ENCODE data around the gene KRTAP5-10.
A peak's percentile ranks its signal among the peaks of the same experiment; 100 is the strongest.
"Not testable (repeated sequence)": the region's sequence is repeated elsewhere in the genome, so short reads cannot be mapped to it uniquely, and the experiment has no call there.

The KRTAP5-10 gene

GRCh38 chr11:71535825-71536224 lies 29.5 kb upstream of the KRTAP5-10 start:
- no peak for DNase-seq (ENCODE audit: insufficient read length)
- peak; percentile 14 for FAIRE-seq
- TF ChIP-seq POLR2AphosphoS5 (IDR thresholded peaks at IDR 0.05; ENCODE audit: low read depth, low read length) (no peak), POLR2A (IDR thresholded peaks at IDR 0.05; ENCODE audit: low read depth, low read length) (no peak), TAF1 (IDR thresholded peaks at IDR 0.05; ENCODE audit: borderline replicate concordance, low read depth, low read length) (no peak)

GRCh38 chr11:71537537-71537936 lies 27.8 kb upstream of the KRTAP5-10 start:
- FAIRE-seq (no peak), DNase-seq (ENCODE audit: insufficient read length) (no peak)
- TF ChIP-seq TAF1 (IDR thresholded peaks at IDR 0.05; ENCODE audit: borderline replicate concordance, low read depth, low read length): no peak

GRCh38 chr11:71537977-71538665 lies 27.2 kb upstream of the KRTAP5-10 start, which contains the start of gene KRTAP5-8:
TSS of gene KRTAP5-8 (plus strand) at chr11:71538025. CDS start at chr11:71538056, 31 bp downstream.
- FAIRE-seq: peak; percentile 30
- DNase-seq (ENCODE audit: insufficient read length): not testable (repeated sequence)

DNA sequence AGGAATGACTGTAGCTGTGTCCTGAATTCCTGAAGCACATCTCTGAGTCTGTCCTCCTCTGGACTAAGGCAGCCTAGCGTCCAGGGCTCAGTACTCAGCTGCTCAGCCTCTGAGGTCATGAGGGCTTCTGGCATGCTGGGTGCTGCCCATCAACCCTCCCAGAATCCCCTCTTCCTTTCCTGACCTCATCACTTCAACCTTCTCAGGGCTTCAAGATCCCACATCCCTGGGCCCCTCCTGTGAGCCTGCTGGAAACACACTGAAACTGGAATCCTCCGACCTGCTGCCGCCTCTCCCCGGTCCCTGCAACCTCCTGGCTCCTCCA lies 26.7 kb upstream of the KRTAP5-10 start:
- FAIRE-seq (no peak), DNase-seq (ENCODE audit: insufficient read length) (no peak)
- TF ChIP-seq POLR2AphosphoS5 (IDR thresholded peaks at IDR 0.05; ENCODE audit: low read depth, low read length): no peak
- TF ChIP-seq TAF1 (IDR thresholded peaks at IDR 0.05; ENCODE audit: borderline replicate concordance, low read depth, low read length): no peak
- TF ChIP-seq POLR2A (IDR thresholded peaks at IDR 0.05; ENCODE audit: low read depth, low read length): no peak

DNA sequence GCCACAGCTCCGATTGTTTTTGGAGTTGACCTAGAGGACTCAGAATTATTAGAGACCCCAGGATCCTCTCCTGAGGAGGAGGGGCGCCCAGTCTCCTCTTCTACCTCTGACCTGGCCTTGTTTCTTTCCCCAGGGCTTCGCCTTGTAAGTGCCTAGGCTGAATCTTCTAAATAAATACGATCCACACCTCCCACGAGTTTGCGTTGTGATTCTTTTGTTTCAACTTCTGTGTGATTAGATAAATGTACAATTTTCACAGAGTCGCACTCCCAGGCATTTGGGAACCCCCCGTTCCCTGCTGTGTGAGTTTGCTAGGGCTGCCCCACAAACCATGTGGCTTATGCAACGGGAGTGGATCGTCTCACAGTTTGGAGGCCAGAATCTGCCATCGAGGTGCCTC lies 26.3 kb upstream of the KRTAP5-10 start:
- DNase-seq (ENCODE audit: insufficient read length) (no peak), FAIRE-seq (no peak)
- TF ChIP-seq POLR2AphosphoS5 (IDR thresholded peaks at IDR 0.05; ENCODE audit: low read depth, low read length): no peak
- TF ChIP-seq POLR2A (IDR thresholded peaks at IDR 0.05; ENCODE audit: low read depth, low read length): no peak; the same call in 1 of the 2 replicates
- no peak for TF ChIP-seq TAF1 (IDR thresholded peaks at IDR 0.05; ENCODE audit: borderline replicate concordance, low read depth, low read length)

DNA sequence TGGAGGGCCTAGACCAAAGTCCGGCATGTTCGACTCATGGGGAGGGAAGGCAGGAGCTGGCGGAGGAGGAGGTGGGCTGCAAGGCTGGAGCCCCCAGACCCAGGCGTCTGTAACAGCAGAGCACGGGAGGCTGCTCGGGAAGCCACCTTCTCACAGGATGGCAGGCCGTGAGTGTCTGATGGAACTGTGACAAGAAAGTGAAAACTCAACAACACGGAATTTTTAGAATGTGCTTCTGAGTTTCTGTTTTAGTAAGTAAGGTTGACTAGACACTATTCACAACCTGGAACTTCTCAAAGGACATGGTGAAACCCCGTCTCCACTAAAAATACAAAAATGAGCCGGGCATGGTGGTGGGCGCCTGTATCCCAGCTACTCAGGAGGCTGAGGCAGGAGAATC lies 25.4 kb upstream of the KRTAP5-10 start:
- FAIRE-seq: peak; percentile 67
- TF ChIP-seq TAF1 (IDR thresholded peaks at IDR 0.05; ENCODE audit: borderline replicate concordance, low read depth, low read length): peak; percentile 20; the same call in 1 of the 2 replicates
- peak; percentile 46; the same call in 1 of the 2 replicates for TF ChIP-seq POLR2A (IDR thresholded peaks at IDR 0.05; ENCODE audit: low read depth, low read length)

DNA sequence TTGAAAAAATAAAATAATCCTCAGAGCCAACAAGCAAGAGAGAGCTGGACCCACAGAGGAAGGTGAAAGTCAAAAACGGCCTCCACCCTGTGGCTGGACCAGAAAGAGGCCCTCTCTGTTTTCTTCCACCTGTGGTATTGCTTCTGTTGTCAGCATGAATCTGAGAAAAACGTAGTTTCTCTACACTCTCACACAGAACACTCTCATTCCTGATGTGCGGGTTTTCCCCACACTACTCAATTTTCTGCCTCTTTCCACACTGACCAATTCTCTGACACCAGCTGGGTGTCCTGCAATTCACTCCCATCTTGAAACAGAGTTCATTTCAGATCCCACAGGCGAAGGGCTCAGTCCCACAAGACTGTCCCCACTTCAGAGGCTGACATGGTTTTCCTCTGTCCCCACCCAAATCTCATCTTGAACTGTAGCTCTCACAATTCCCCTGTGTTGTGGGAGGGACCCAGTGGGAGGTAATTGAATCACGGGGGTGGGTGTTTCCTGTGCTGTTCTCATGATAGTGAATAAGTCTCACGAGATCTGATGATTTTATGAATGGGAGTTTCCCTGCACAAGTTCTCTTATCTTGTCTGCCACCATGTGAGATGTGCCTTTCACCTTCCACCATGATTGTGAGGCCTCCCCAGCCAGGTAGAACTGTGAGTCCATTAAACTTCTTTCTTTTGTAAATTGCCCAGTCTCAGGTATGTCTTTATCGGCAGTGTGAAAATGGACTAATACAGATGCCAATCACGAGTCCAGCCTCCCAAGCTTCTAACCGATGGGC lies 24.6 kb upstream of the KRTAP5-10 start:
- not testable (repeated sequence) for DNase-seq (ENCODE audit: insufficient read length)
- FAIRE-seq: peak; percentile 92

More for the DNA sequence above, 25.4 kb upstream of the KRTAP5-10 start:
- not testable (repeated sequence) for DNase-seq (ENCODE audit: insufficient read length)

GRCh38 chr11:71542382-71542781 lies 23.0 kb upstream of the KRTAP5-10 start:
- TF ChIP-seq POLR2A (IDR thresholded peaks at IDR 0.05; ENCODE audit: low read depth, low read length) (no peak), POLR2AphosphoS5 (IDR thresholded peaks at IDR 0.05; ENCODE audit: low read depth, low read length) (no peak), TAF1 (IDR thresholded peaks at IDR 0.05; ENCODE audit: borderline replicate concordance, low read depth, low read length) (no peak)
- FAIRE-seq: no peak
- no peak for DNase-seq (ENCODE audit: insufficient read length)

DNA sequence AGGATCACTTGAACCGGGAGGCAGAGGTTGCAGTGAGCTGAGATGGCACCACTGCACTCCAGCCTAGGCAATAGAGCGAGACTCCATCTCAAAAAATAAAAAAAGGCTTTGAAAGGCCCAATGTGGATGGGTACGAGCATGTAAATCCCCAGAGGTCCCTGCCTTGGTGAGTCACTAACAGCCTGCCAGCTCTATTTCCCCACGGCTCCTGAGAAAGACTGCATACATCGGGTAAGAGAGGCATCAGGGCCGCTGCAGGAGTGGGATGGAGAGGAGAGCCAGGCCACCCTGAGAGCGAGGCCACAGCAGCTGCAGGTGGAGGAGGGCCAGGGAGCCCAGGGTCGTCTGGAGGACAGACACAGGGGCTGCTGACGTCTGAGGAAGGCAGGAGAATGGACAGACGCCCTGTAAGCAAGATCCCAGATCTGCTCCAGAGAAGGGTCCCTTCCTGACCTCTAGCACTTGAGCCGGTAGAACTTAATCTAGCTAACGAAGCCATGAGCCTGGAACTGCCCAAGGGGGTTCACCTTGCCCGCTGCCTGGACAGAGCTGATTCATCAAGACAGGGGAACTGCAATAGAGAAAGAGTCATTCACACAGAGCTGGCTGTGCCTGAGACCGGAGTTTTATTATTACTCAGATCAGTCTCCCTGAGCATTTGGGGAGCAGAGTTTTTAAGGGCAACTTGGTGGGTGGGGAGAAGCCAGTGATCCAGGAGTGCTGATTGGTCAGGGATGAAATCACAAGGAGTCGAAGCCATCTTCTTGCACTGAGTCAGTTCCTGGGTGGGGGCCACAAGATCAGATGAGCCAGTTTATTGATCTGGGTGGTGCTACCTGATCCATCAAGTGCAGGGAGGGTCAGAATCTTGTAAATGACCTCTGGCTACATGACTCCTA lies 22.2 kb upstream of the KRTAP5-10 start:
- DNase-seq (ENCODE audit: insufficient read length): no peak
- peak; percentile 88 for FAIRE-seq
- no peak for TF ChIP-seq TAF1 (IDR thresholded peaks at IDR 0.05; ENCODE audit: borderline replicate concordance, low read depth, low read length)
- TF ChIP-seq POLR2AphosphoS5 (IDR thresholded peaks at IDR 0.05; ENCODE audit: low read depth, low read length): no peak
- TF ChIP-seq POLR2A (IDR thresholded peaks at IDR 0.05; ENCODE audit: low read depth, low read length): no peak

DNA sequence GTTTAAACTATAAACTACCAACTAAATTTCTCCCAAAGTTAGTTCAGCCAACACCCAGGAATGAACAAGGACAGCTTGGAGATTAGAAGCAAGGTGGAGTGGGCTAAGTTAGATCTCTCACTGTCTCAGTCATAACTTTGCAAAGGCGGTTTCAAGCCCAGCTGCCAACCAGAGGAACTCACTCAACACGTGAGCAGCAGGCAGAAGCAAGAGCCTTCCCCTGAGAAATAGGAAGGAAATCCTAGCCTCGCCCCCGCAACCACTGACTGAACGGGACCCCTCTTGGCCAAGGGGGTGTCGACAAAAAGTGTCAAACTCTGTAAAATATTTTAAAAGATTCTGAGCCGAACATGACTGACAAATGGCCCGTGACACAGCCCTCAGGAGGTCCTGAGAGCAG lies 21.5 kb upstream of the KRTAP5-10 start:
- TF ChIP-seq POLR2A (IDR thresholded peaks at IDR 0.05; ENCODE audit: low read depth, low read length) (no peak), TAF1 (IDR thresholded peaks at IDR 0.05; ENCODE audit: borderline replicate concordance, low read depth, low read length) (no peak), POLR2AphosphoS5 (IDR thresholded peaks at IDR 0.05; ENCODE audit: low read depth, low read length) (no peak)
- no peak for DNase-seq (ENCODE audit: insufficient read length)
- FAIRE-seq: peak; percentile 51

- DNase-seq (ENCODE audit: insufficient read length): no peak
- TF ChIP-seq TAF1 (IDR thresholded peaks at IDR 0.05; ENCODE audit: borderline replicate concordance, low read depth, low read length): no peak
- TF ChIP-seq POLR2AphosphoS5 (IDR thresholded peaks at IDR 0.05; ENCODE audit: low read depth, low read length): no peak
- no peak for TF ChIP-seq POLR2A (IDR thresholded peaks at IDR 0.05; ENCODE audit: low read depth, low read length)
- FAIRE-seq: no peak
Observed at GRCh38 chr11:71544525-71545214, 20.7 kb upstream of the KRTAP5-10 start.
